NCI-H2171 (cell line): Measurements from ENCODE around the gene EIF3L.

Source experiments
- DNase-seq: peaks from one replicate; lab custom pipeline; 2025; lab: John Stamatoyannopoulos, UW

The EIF3L gene

GRCh38 chr22:37927637-37927936, 78.4 kb downstream of the EIF3L start:
- no peak for DNase-seq

- no peak for DNase-seq
These were observed 80.2 kb downstream of the EIF3L start for GRCh38 chr22:37929390-37929789.

DNA sequence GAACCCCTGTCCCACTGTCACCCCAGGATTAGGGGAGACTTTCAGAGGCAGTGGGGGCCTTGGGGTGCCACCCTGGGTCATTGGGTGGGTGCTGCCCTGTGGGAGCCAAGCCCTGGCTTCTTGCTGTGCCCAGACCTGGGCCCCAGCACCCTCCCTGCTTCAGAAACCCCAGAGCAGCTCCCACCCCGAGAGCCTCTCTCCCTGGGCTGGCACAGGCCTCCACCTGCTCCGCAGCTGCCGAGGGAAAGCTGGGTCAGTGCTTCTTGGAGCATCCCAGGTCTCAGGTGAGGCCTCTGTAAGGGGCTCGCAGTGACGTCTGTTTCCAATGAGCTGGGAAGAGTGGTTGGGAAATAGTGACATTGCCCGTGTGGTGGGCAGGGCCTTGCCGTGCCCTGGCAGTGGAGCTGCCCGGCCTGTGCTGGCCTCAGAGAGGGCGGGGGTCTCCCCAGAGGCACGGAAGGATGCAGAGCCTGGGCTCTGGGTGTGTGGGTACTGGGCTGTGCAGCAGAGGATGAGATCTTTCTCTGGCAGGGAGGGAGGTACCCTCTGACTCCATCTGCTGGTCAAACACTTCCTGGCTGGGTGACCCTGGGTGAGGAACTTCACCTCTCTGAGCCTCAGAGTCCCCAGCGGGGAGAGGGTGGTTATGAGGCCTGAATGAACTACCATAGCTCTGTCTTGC, 81.2 kb downstream of the EIF3L start:
- no peak for DNase-seq

DNA sequence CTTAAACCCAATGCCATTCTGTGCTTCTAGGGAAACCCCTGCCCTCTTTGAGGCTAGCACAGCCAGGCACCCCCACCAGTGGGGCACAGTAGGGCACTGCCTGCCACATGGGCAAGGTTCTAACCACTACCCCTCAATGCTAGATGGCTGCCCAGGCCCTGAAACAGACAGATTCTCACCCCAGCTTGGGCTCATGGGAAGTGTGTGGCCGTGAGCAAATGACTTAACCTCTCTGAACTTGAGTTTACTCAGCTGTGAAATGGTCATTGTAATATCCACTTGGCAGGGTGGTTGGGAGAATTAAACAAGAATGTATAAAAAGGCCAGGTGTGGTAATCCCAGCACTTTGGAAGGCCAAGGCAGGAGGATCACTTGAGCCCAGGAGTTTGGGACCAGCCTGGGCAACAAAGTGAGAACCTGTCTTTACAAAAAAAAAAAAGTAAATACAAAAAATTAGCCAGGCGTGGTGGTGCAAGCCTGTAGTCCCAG, 81.8 kb downstream of the EIF3L start:
- no peak for DNase-seq

GRCh38 chr22:37931893-37932389, 82.7 kb downstream of the EIF3L start:
- no peak for DNase-seq

- no peak for DNase-seq
These were observed 83.2 kb downstream of the EIF3L start for GRCh38 chr22:37932401-37932800.

GRCh38 chr22:37932821-37933578, 83.8 kb downstream of the EIF3L start:
- no peak for DNase-seq

- peak; percentile 61 for DNase-seq
These were observed 84.6 kb downstream of the EIF3L start for GRCh38 chr22:37933711-37934376.
